ENCODE results near the gene PTPN22.

GRCh38 chr1:113797472-113797871 is 74.0 kb downstream of the PTPN22 start:
- no peak for TF ChIP-seq CTCF (IDR thresholded peaks at IDR 0.05)
- TF ChIP-seq POLR2A (IDR thresholded peaks at IDR 0.05), result no peak
